Spleen (tissue), 7 donors: ENCODE data around the gene PIGO.

ENCODE experiments used
- CTCF ChIP-seq, 11 experiments: fragments of 200-600 bp in 7 of 11; fragments of 450-650 bp in 4 of 11; sonication (generic) in 4 of 11; IDR thresholded peaks in 8 of 11; conservative IDR thresholded peaks in 3 of 11; 1 replicate in 7 of 11; 2 replicates in 4 of 11; pipeline versions ENCODE4 v1.4.0 to v1.8.0; 2016 to 2021; ENCODE audit warnings: antibody characterized with exemption in 11 of 11, inconsistent platforms in 4 of 11, mild to moderate bottlenecking in 1 of 11
- POLR2A ChIP-seq, 3 donors: fragments of 450-650 bp; IDR thresholded peaks; one replicate each; pipeline ENCODE4 v1.5.1; 2017; ENCODE audit warnings: antibody characterized with exemption in 3 of 3, mild to moderate bottlenecking in 1 of 3
- donor health status: DM: no; HTN: no; CAD: no; lungs with moderate emphysema.
- donor health status: DM: no; HTN: no; CAD: no.
- donor health status: DM: no; HTN: no; CAD: no.

- TF ChIP-seq POLR2A (IDR thresholded peaks at IDR 0.05) (no peak), CTCF (IDR thresholded peaks at IDR 0.05 in 8 of 11, conservative IDR thresholded peaks at IDR 0.05 in 3 of 11) (no peak)
Measured at GRCh38 chr9:35056571-35057270, 39.7 kb downstream of the PIGO start.
